GM06990 (cell line): ENCODE results near the gene ST6GALNAC2.

ENCODE experiments used
- DNase-seq: peaks from one replicate; pipeline ENCODE4 v3.0.0-alpha.2; 2011; ENCODE audit not compliant: insufficient read length; ENCODE audit errors: extremely low read depth
- H3K27me3 ChIP-seq: replicated peaks from 2 replicates; pipeline ENCODE4 v1.6.0; 2011; ENCODE audit warnings: low read length; ENCODE audit not compliant: control insufficient read depth, insufficient read depth
- H3K36me3 ChIP-seq: 2 replicates; pipeline ENCODE4 v1.5.1; 2011; ENCODE audit warnings: low read length; ENCODE audit not compliant: control insufficient read depth, insufficient read depth
- H3K4me3 ChIP-seq: replicated peaks from 2 replicates; pipeline ENCODE4 v1.5.1; 2011; ENCODE audit warnings: low read depth, mild to moderate bottlenecking, control low read depth, low read length
- CTCF ChIP-seq: IDR thresholded peaks from 2 replicates; pipeline ENCODE4 v1.5.1; 2011; ENCODE audit warnings: low read length, control low read depth, mild to moderate bottlenecking, inconsistent platforms; ENCODE audit not compliant: insufficient read depth, poor library complexity, severe bottlenecking

ST6GALNAC2 gene

GRCh38 chr17:76547183-76547641 is 38.4 kb downstream of the ST6GALNAC2 start:
- TF ChIP-seq CTCF, result peak; percentile 76
- H3K4me3 ChIP-seq, result no peak overlapping the region
- DNase-seq, result no peak

GRCh38 chr17:76546556-76547182 is 39.0 kb downstream of the ST6GALNAC2 start:
- Histone ChIP-seq H3K36me3 (no peaks in the 10 kb centered on the region), H3K4me3 (no peak overlapping the region), H3K27me3 (no peaks in the 10 kb centered on the region; the same call in 1 of the 2 replicates)
- TF ChIP-seq CTCF, result no peak
- no peak for DNase-seq

More at GRCh38 chr17:76547183-76547641, 38.4 kb downstream of the ST6GALNAC2 start:
- Histone ChIP-seq H3K36me3 (no peaks in the 10 kb centered on the region), H3K27me3 (no peaks in the 10 kb centered on the region; the same call in 1 of the 2 replicates)

GRCh38 chr17:76545918-76546555 is 39.6 kb downstream of the ST6GALNAC2 start:
- no peak for DNase-seq
- no peak overlapping the region for H3K4me3 ChIP-seq
- no peaks in the 10 kb centered on the region; the same call in 1 of the 2 replicates for H3K27me3 ChIP-seq
- no peaks in the 10 kb centered on the region for H3K36me3 ChIP-seq
- TF ChIP-seq CTCF, result no peak

GRCh38 chr17:76544546-76545365 is 40.9 kb downstream of the ST6GALNAC2 start:
- TF ChIP-seq CTCF, result no peak
- no peaks in the 10 kb centered on the region for H3K36me3 ChIP-seq
- H3K27me3 ChIP-seq, result no peaks in the 10 kb centered on the region; the same call in 1 of the 2 replicates
- no peak for DNase-seq
- no peak overlapping the region for H3K4me3 ChIP-seq

- H3K36me3 ChIP-seq, result no peaks in the 10 kb centered on the region
- no peak for DNase-seq
- no peaks in the 10 kb centered on the region; the same call in 1 of the 2 replicates for H3K27me3 ChIP-seq
- no peak for TF ChIP-seq CTCF
- no peak overlapping the region for H3K4me3 ChIP-seq
These were observed 41.7 kb downstream of the ST6GALNAC2 start for GRCh38 chr17:76543826-76544545.
